GM19395 (cell line): Measurements from ENCODE around the gene CENPO.

ENCODE experiments used
- ATAC-seq: cut with Tn5 transposase; IDR thresholded peaks from one replicate; pipeline ENCODE4 v1.9.1; 2021; ENCODE audit warnings: mild to moderate bottlenecking, moderate library complexity; ENCODE audit not compliant: unreplicated experiment

The CENPO gene

GRCh38 chr2:24836206-24836605, 43.0 kb downstream of the CENPO start:
- no peak for ATAC-seq

DNA sequence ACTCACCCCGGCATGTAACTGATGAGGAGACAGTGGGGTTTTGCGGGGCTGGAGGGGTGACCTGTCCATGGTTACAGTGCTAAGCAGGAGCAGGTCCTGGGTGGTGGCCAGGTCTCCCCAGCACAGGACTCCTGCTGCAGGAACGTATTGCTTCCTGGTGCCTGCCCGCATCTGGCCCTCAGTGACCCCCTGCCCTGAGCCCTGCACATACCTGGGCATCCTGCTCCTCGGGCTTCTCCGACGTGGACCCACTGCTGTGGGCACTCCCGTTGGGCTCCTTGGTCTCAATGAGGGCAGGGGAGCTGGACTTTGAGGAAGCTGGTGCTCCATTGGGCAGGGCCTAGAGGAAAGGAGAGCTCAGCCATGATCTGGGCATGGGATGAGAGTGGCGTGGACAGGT, 43.5 kb downstream of the CENPO start:
- ATAC-seq, result no peak

- ATAC-seq, result no peak
Observed at GRCh38 chr2:24837996-24838513, 44.8 kb downstream of the CENPO start.

DNA sequence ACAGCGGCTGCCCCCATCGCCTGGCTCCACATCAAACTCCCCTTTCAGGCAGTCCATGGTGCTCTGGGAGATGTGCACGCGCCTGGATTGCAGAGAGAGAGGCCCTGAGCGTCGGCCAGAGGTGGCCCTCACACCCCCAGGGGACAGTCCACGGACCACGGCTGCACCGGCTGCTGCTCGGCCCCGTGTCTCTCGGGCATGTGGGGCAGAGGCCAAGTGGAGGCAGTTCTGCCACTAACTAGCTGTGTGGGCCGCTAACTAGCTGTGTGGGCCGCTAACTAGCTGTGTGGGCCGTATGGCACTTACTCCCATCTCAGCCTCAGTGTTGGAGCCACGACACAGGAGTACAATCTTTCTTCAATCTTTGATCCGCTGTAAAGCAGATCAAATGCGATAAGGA, 45.3 kb downstream of the CENPO start:
- ATAC-seq, result no peak

DNA sequence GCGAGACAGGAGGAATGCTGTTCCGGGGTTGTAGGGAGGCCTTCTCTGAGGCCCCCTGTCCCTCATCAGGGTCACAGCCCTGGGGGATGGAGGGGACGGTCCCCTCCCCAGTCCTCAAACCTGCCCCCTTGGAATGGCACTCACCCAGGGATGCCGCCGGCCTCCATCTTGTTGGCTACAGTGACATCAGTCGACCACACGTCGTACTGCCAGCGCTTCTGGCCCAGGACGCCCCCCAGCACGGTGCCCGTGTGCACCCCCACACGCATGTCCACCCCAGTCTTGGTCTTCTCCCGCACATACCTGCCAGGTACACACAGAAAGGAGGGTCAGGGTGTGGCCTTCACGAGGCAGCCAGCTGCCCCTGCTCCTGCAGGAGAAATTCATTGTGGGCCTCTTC, 46.5 kb downstream of the CENPO start:
- no peak for ATAC-seq

- ATAC-seq, result no peak
Observed at GRCh38 chr2:24840164-24840869, 47.1 kb downstream of the CENPO start.

DNA sequence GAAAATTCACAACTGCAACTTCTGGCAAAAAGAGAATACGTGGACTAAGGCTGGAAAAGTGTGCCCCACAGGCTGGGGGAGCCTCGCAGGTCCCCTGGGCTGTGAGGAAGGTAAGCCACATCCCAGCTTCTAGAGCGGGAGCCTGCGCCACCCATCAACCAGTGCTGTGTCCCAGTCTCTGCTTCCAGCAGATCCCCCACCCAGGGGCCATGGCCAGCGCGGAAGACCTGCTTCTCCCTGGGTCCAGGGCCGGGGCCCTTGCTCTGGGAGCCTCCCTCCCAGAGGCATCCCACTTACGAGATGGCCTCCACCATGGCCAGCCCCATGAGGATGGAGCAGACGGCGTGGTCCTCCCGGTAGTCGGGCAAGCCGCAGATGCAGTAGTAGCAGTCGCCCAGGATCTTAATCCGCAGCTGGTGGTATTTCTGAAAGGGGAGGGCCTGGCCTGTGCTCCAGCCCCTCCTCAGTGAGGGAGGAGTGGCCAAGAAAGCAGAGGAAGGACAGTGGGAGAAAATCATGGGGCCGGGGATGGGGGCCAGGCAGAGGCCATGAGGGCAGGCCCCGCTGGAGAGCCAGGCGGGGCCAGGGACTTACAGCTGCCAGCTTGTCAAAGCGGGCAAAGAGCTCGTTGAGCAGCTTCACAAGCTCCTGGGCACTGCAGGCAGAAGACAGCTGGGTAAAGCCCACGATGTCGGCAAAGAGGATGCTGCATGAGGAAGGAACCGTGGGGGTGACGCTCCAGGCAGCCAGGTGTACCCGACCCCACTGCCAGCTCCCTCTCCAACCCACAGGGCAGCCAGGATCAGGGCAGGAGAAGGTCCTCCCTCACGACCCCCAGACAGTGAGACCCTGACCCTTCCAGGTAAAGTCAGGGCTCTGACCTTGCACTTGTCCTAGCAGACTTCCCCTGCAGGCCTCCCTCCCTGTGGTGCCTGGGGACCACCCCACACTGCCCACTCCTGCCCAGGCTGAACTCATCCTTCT, 48.0 kb downstream of the CENPO start:
- no peak for ATAC-seq

DNA sequence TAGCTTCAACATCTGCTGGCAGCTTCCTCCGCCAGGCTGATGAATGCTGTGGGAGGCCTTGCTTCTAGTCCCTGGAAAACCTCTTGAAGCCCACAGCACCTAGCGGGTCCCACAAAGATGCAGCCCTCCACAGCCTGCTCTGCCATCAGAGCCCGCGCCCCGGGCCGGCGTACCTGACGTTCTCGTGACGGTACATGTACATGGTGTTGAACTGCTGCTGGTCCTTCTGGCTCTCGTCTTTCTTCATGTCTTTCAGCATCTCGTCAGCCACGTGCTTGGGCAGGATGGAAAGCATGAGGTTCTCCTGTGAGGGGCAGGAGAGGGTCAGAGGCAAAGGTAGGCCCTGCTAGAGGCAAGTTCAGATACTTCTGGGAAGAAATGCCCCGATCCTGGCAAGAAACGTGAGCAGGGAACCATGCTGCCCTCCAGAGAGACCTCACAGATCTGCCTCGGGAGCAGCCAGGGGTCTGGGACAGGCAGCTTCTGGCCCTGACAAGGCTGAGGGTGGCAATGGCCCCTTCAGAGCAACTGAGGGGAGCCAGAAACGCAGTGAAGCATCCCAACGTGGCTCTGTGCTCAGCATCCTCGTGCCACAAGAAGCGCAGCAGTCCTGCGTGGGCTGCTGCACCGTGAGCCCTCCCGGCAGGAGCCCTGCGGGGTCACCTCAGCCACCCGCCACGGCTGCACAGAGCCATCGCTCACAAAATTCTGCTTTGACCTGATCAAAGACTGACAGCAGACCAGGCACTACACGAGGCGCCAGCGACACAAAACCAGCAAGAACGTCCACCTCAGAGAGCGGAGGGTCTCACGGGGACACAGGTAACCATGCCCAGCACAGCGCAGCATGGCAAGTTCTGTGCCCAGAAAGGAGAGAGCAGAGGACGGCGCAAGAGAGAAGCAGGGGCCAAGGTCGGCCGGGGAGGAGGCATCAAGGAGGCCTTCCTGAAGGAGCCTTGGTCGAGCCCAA, 49.1 kb downstream of the CENPO start:
- no peak for ATAC-seq

GRCh38 chr2:24843330-24843860, 50.2 kb downstream of the CENPO start:
- ATAC-seq, result no peak

GRCh38 chr2:24844023-24844685, 50.9 kb downstream of the CENPO start:
- ATAC-seq, result no peak

GRCh38 chr2:24845691-24846090, 52.5 kb downstream of the CENPO start:
- no peak for ATAC-seq

DNA sequence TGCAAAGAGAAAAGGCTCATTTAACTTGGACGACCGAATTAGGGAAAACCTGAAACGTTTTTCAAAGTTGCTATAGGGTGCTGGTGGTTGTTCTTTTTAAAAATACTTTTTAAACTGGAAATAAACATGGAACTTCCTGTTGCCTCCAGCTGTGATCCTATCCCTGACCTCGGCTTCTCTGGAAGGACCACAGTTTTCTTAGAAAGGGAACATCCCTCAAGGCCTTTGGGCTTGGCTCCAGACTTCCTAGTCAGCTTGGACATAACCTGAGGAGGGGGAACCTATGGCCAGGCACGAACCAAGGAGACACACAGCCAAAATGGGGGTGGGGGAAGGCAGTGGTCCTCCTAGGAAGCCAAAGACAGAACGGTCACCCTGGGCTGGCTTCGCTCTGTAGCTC, 57.7 kb downstream of the CENPO start:
- no peak for ATAC-seq

- ATAC-seq, result no peak
Observed at GRCh38 chr2:24852026-24852425, 58.8 kb downstream of the CENPO start.

GRCh38 chr2:24852431-24853020, 59.3 kb downstream of the CENPO start:
- no peak for ATAC-seq

DNA sequence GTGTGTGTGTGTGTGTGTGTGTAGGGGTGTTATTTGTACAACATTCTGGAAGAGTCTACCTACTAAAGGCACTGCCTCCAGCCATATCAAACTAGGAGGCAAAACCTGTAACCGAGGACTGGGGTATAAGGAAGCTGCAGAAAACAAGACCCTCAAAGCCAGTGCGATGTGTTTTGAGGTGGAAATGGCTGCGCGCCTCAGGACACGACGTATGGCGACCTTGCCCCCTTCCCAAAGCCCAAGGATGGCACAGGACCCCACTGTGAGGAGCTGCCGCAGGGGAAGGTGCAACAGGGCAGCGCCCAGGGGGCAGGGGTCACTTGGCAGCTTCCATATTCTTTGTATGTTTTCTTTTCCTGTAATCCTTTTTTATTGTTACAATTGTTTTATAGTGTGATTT, 59.8 kb downstream of the CENPO start:
- no peak for ATAC-seq

DNA sequence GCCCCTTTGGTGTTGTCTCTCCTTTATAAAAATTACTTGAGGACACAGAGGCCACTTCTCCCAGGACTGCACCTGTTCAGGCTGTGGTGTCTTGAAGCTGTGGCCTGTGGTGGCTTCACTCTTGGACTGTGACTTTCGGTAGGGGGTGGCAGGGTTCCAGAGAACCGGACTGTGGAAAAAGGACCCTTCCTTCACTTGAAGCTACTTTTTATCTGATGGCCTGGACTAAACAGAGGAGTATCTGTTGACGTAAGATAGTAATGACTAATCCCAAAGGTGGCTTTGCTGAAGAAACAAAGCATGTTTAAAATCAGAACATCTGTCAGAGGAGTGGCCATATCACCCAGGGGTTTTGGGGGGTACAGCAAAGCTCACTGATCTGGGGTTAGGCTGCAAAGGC, 60.8 kb downstream of the CENPO start:
- ATAC-seq, result no peak

DNA sequence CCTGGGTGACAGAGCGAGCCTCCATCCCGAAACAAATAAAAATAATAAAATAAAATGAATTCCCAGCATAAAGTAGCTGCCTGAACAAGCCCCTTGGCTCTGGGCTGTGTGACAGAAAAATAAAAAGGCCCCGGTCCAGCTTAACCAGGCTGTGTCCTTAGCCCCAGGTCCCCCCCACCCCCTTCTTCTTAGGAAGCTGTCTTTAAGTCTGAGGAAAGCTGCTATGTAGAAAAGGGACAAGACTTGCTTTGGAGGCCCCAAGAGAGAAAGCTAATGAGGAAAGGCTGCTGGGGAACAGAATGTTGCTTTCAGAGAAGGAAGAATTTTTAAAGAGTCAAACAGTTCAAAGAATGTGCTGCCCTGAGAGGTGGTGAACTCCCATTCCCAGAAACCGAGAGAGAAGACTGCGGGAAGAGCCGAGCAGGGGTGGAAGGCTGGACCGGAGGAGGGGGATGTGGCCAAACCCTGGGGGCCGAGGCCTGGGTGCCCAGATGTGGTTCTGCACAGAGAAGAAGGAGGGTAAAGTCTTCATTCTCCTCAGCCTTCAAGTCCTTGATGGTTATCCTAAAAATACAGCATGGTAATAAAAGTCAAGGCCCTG, 61.9 kb downstream of the CENPO start:
- no peak for ATAC-seq

- ATAC-seq, result no peak
Observed at GRCh38 chr2:24855726-24856125, 62.5 kb downstream of the CENPO start.

DNA sequence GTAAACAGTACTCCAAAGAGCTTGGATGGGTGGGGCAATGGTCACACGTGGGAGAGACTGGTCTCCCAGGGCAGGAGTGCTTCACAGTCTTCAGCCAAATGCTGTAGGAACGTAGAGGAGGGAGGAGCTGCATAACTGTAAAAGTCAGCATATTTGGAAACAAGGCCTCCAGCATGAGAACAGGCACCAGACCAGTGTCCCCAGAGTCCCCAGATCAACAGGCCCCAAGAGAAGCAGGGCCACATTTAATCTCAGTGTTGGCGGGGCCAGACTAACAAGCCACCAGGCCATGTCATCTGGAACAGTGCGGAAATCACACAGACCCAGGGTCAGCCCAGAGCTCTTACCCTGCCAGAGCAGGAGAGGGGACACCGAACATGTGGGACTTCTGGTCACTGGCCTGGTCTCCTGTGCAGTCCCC, 63.6 kb downstream of the CENPO start:
- no peak for ATAC-seq
